ENCODE data around the gene MARVELD2.

GRCh38 chr5:69451941-69452647 is 37.2 kb downstream of the MARVELD2 start:
- TF ChIP-seq CTCF (IDR thresholded peaks at IDR 0.05): no peak
- TF ChIP-seq POLR2A (IDR thresholded peaks at IDR 0.05): no peak

Data from esophagus squamous epithelium (tissue), 4 donors.